TTC549 (cell line): ENCODE data around the gene UBL4B.
"Not testable (repeated sequence)": the region's sequence is repeated elsewhere in the genome, so short reads cannot be mapped to it uniquely, and the experiment has no call there.

Source experiments
- FAIRE-seq: peaks from 2 replicates; lab custom pipeline; 2012; peaks lifted over from hg19 to GRCh38; lab: Jason Lieb, UNC

The UBL4B gene

GRCh38 chr1:110112143-110112542 is at the start of gene UBL4B:
UBL4B (plus strand) TSS chr1:110112443; CDS start chr1:110112535, 92 bp downstream.
- FAIRE-seq, result no peak

- no peak for FAIRE-seq
Observed at GRCh38 chr1:110062612-110063011, 49.6 kb upstream of the UBL4B start.

- no peak for FAIRE-seq
Observed at GRCh38 chr1:110063781-110064180, 48.5 kb upstream of the UBL4B start.

- no peak for FAIRE-seq
Observed at GRCh38 chr1:110064576-110065337, 47.5 kb upstream of the UBL4B start.

GRCh38 chr1:110065841-110066240 is 46.4 kb upstream of the UBL4B start:
- FAIRE-seq, result no peak

- FAIRE-seq, result no peak
Observed at GRCh38 chr1:110067479-110067892, 44.8 kb upstream of the UBL4B start.

- FAIRE-seq, result no peak
Observed at GRCh38 chr1:110067893-110068645, 44.2 kb upstream of the UBL4B start.

GRCh38 chr1:110068646-110069403 is 43.4 kb upstream of the UBL4B start:
- no peak for FAIRE-seq

GRCh38 chr1:110069404-110070281 is 42.6 kb upstream of the UBL4B start:
- FAIRE-seq, result no peak

GRCh38 chr1:110070282-110070669 is 42.0 kb upstream of the UBL4B start:
- FAIRE-seq, result no peak

- FAIRE-seq, result no peak
Observed at GRCh38 chr1:110070671-110071242, 41.5 kb upstream of the UBL4B start, which contains the start of gene ALX3. ALX3 (minus strand) TSS chr1:110070672; CDS start chr1:110070612, 60 bp downstream.

- no peak for FAIRE-seq
Observed at GRCh38 chr1:110074166-110074565, 38.1 kb upstream of the UBL4B start.

GRCh38 chr1:110076789-110077500 is 35.3 kb upstream of the UBL4B start:
- no peak for FAIRE-seq

GRCh38 chr1:110079995-110080394 is 32.2 kb upstream of the UBL4B start:
- not testable (repeated sequence) for FAIRE-seq

- no peak for FAIRE-seq
Observed at GRCh38 chr1:110081061-110081460, 31.2 kb upstream of the UBL4B start.

- no peak for FAIRE-seq
Observed at GRCh38 chr1:110082477-110082876, 29.8 kb upstream of the UBL4B start.

GRCh38 chr1:110083061-110083865 is 29.0 kb upstream of the UBL4B start:
- no peak for FAIRE-seq

GRCh38 chr1:110083866-110084226 is 28.4 kb upstream of the UBL4B start:
- FAIRE-seq, result no peak

GRCh38 chr1:110084227-110085078 is 27.8 kb upstream of the UBL4B start:
- no peak for FAIRE-seq
